Natural killer cell (primary cell): ENCODE measurements around the gene CDKN2D. TPM values are rescaled to one million over a fixed set of nuclear protein-coding genes. Genes with fewer than 3 reads are reported as not detected.

Source experiments
- ATAC-seq, 3 donors: fragments of 150-1000 bp in 2 of 3; fragments of 200-7000 bp in 1 of 3; cut with Tn5 transposase; 1 replicate in 1 of 3; 2 replicates in 2 of 3; pipeline ENCODE4 v1.10.0; 2021; ENCODE audit warnings: mild to moderate bottlenecking in 2 of 3, moderate library complexity in 2 of 3
- DNase-seq, 2 donors: peaks; one replicate each; pipeline versions ENCODE4 v3.0.0 to v3.0.0-alpha.2; 2013 to 2021; ENCODE audit warnings: mixed read lengths in 1 of 2
- H3K27ac ChIP-seq: one replicate; pipeline ENCODE4 v1.5.1; 2013; ENCODE audit warnings: mild to moderate bottlenecking, low read length
- H3K27me3 ChIP-seq: one replicate; pipeline ENCODE4 v1.6.1; 2013; ENCODE audit warnings: low read length; ENCODE audit not compliant: control insufficient read depth, insufficient read depth
- H3K36me3 ChIP-seq: one replicate; pipeline ENCODE4 v1.6.1; 2013; ENCODE audit warnings: low read length; ENCODE audit not compliant: control insufficient read depth, insufficient read depth
- H3K4me1 ChIP-seq: one replicate; pipeline ENCODE4 v1.6.1; 2013; ENCODE audit warnings: low read length; ENCODE audit not compliant: control insufficient read depth, insufficient read depth
- H3K4me3 ChIP-seq: one replicate; pipeline ENCODE4 v1.5.1; 2013; ENCODE audit warnings: low read length
- H3K9me3 ChIP-seq: one replicate; pipeline ENCODE4 v1.6.1; 2013; ENCODE audit warnings: low read length; ENCODE audit not compliant: control insufficient read depth, insufficient read depth
- H3K27ac Mint-ChIP-seq, 2 donors: one replicate each; pipeline ENCODE4 v1.8.0; 2022; ENCODE audit warnings: mild to moderate bottlenecking in 2 of 2, mixed read lengths in 2 of 2, moderate library complexity in 1 of 2
- H3K27me3 Mint-ChIP-seq, 2 donors: one replicate each; pipeline ENCODE4 v1.8.0; 2022; ENCODE audit warnings: low read depth in 2 of 2, mixed read lengths in 2 of 2
- H3K36me3 Mint-ChIP-seq: one replicate; pipeline ENCODE4 v1.8.0; 2022; ENCODE audit warnings: mixed read lengths
- H3K4me1 Mint-ChIP-seq, 2 donors: one replicate each; pipeline ENCODE4 v1.8.0; 2022; ENCODE audit warnings: mixed read lengths in 2 of 2
- H3K4me3 Mint-ChIP-seq: one replicate; pipeline ENCODE4 v1.8.0; 2022; ENCODE audit warnings: mild to moderate bottlenecking, moderate library complexity, mixed read lengths
- H3K9me3 Mint-ChIP-seq, 2 donors: one replicate each; pipeline ENCODE4 v1.8.0; 2022; ENCODE audit warnings: mixed read lengths in 2 of 2
- CTCF ChIP-seq: fragments of 200-600 bp; IDR thresholded peaks from one replicate; pipeline ENCODE4 v1.8.0; 2022; ENCODE audit warnings: antibody characterized with exemption
- WGBS: methylation state at CpG from one replicate; pipeline ENCODE4 v1.1.7; 2013; ENCODE audit warnings: missing lambda C conversion rate; ENCODE audit not compliant: insufficient coverage; 5-methylcytosine and 5-hydroxymethylcytosine counted together
- intact Hi-C: fragments of 100-400 bp; cut with micrococcal nuclease; formaldehyde crosslinking; loops from one replicate; pipeline ENCODE4 v1.14.2; 2022
- total RNA-seq, 4 donors: library from RNA; stranded (reverse); fragments of 120-200 nt in 1 of 4; gene quantifications; one replicate each; pipeline versions ENCODE4 v1.2.3 to v1.2.4, GENCODE V29; 2013 to 2022

Gene CDKN2D
- total RNA-seq, 3 donors from 2014 or later (not counting 1 experiment from before 2014, with no cell fraction given) = 82.7 to 102 (median 101) TPM

DNA sequence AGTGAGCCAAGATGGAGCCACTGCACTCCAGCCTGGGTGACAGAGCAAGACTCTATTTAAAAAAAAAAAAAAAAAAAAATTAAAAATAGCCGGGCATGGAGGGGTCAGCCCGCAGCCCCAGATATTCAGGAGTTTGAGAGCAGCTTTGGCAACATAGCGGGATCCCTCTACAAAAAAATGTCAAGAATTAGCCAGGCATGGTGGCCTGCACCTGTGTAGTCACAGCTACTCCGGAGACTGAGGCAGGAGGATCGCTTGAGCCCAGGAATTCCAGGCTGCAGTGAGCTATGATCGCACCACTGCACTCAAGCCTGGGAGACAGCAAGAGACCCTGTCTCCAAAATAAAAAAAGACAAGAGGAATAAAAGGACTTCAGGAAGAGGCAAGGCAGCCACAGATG lies 17.6 kb upstream of the CDKN2D start:
- no peak for ATAC-seq
- Mint-ChIP-seq H3K4me3 (no peak overlapping the region), H3K27ac (no peak overlapping the region), H3K9me3 (no peaks in the 10 kb centered on the region), H3K4me1 (peaks cover 6 to 13% of the 10 kb centered on the region in 2 donors), H3K36me3 (no peaks in the 10 kb centered on the region), H3K27me3 (peaks cover 0 to 7% of the 10 kb centered on the region in 2 donors)
- Histone ChIP-seq H3K4me3 (no peak overlapping the region), H3K9me3 (no peaks in the 10 kb centered on the region), H3K27ac (no peak overlapping the region), H3K27me3 (peaks cover 2% of the 10 kb centered on the region), H3K36me3 (no peaks in the 10 kb centered on the region), H3K4me1 (peaks cover 23% of the 10 kb centered on the region)
- no peak for DNase-seq
- intact Hi-C loops = no loop called here
- TF ChIP-seq CTCF = no peak
- WGBS = 95% methylated on average over 6 of the region's 6 CpGs

DNA sequence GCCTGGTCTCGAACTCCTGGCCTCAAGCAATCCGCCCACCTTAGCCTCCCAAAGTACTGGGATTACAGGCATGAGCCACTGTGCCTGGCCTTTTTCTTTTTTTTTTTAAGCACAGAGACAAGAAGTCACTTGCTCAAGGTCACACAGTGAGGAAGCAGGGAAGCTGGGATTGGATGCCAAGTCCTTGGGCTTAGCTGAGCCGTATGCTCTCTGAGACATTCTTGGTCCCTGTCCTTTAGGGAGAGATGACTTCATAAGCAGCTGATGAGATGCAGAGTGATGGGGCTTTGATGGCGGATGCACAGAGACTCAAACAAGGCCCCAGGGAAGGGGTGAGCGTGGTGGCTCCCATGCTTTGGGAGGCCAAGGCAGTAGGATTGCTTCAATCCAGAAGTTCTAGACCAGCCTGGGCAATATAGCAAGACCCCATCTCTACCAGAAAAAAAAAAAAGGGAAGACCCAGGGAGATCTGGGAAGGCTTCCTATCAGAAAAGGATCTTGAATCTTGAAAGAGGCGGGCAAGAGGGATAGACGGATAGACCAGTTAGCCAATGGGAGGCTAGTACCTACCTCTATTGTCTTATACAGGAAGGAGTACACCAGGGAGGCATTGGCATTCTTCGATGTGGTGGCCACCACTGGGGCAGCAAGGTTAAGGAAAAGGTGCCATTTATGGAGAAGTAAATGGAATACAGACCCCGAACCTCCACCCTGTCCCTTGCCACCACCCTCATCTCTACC lies 14.4 kb upstream of the CDKN2D start:
- H3K4me3 Mint-ChIP-seq = no peak overlapping the region
- WGBS = 95% methylated on average over 9 of the region's 9 CpGs
- peaks cover 12 to 21% of the 10 kb centered on the region in 2 donors for H3K4me1 Mint-ChIP-seq
- Histone ChIP-seq H3K36me3 (no peaks in the 10 kb centered on the region), H3K27me3 (peaks cover 2% of the 10 kb centered on the region), H3K4me1 (peaks cover 27% of the 10 kb centered on the region), H3K9me3 (no peaks in the 10 kb centered on the region), H3K4me3 (no peak overlapping the region), H3K27ac (no peak overlapping the region)
- H3K27ac Mint-ChIP-seq = no peak overlapping the region
- ATAC-seq (no peak), DNase-seq (no peak)
- H3K27me3 Mint-ChIP-seq = peaks cover 0 to 7% of the 10 kb centered on the region in 2 donors
- H3K9me3 Mint-ChIP-seq = no peaks in the 10 kb centered on the region
- intact Hi-C loops = no loop called here
- TF ChIP-seq CTCF = no peak
- no peaks in the 10 kb centered on the region for H3K36me3 Mint-ChIP-seq

GRCh38 chr19:10582091-10582490 lies 13.3 kb upstream of the CDKN2D start:
- 95% methylated on average over 13 of the region's 13 CpGs for WGBS
- Histone ChIP-seq H3K27me3 (no peaks in the 10 kb centered on the region), H3K27ac (no peak overlapping the region), H3K4me1 (peaks cover 27% of the 10 kb centered on the region), H3K9me3 (no peaks in the 10 kb centered on the region), H3K4me3 (no peak overlapping the region), H3K36me3 (no peaks in the 10 kb centered on the region)
- H3K27ac Mint-ChIP-seq = no peak overlapping the region
- DNase-seq (no peak), ATAC-seq (no peak)
- no peak for TF ChIP-seq CTCF
- H3K4me3 Mint-ChIP-seq = no peak overlapping the region
- H3K27me3 Mint-ChIP-seq = no peaks in the 10 kb centered on the region
- peaks cover 12 to 21% of the 10 kb centered on the region in 2 donors for H3K4me1 Mint-ChIP-seq
- no peaks in the 10 kb centered on the region for H3K9me3 Mint-ChIP-seq
- intact Hi-C loops = no loop called here
- no peaks in the 10 kb centered on the region for H3K36me3 Mint-ChIP-seq
